Activated T-helper 2 cell treated with anti-CD3 and anti-CD28 coated beads, Interferon-gamma antibody, Interleukin-2, Interleukin-4, amounts not matched to agents 10 μg/mL and 5 μg/mL and 100 μg/mL, durations not matched to agents 14 hours and 24 hours and 36 hours (primary cell): ENCODE data around the gene PFAS. TPM values are rescaled to one million over a fixed set of nuclear protein-coding genes. Genes with fewer than 3 reads are reported as not detected.

Experiments used
- DNase-seq: peaks from one replicate; pipeline ENCODE4 v3.0.0; 2021; ENCODE audit warnings: low spot score
- H3K27ac Mint-ChIP-seq: one replicate; pipeline ENCODE4 v1.8.0; 2021; ENCODE audit warnings: mixed read lengths
- H3K27me3 Mint-ChIP-seq: one replicate; pipeline ENCODE4 v1.8.0; 2021; ENCODE audit warnings: low read depth, mixed read lengths
- H3K36me3 Mint-ChIP-seq: one replicate; pipeline ENCODE4 v1.8.0; 2021; ENCODE audit warnings: low read depth, mixed read lengths
- H3K4me1 Mint-ChIP-seq: one replicate; pipeline ENCODE4 v1.8.0; 2021; ENCODE audit warnings: low read depth, mixed read lengths
- H3K4me3 Mint-ChIP-seq: one replicate; pipeline ENCODE4 v1.8.0; 2021; ENCODE audit warnings: low read depth, mild to moderate bottlenecking, moderate library complexity, mixed read lengths
- H3K9me3 Mint-ChIP-seq: one replicate; pipeline ENCODE4 v1.8.0; 2021; ENCODE audit warnings: mixed read lengths
- intact Hi-C: fragments of 100-400 bp; cut with micrococcal nuclease; formaldehyde crosslinking; loops from one replicate; pipeline ENCODE4 v1.15.1; 2023
- total RNA-seq: library from RNA; stranded (reverse); gene quantifications from 2 replicates; pipeline ENCODE4 v1.2.3, GENCODE V29; 2022

The PFAS gene
- total RNA-seq, 1 donor from 2014 or later, result 165 TPM

DNA sequence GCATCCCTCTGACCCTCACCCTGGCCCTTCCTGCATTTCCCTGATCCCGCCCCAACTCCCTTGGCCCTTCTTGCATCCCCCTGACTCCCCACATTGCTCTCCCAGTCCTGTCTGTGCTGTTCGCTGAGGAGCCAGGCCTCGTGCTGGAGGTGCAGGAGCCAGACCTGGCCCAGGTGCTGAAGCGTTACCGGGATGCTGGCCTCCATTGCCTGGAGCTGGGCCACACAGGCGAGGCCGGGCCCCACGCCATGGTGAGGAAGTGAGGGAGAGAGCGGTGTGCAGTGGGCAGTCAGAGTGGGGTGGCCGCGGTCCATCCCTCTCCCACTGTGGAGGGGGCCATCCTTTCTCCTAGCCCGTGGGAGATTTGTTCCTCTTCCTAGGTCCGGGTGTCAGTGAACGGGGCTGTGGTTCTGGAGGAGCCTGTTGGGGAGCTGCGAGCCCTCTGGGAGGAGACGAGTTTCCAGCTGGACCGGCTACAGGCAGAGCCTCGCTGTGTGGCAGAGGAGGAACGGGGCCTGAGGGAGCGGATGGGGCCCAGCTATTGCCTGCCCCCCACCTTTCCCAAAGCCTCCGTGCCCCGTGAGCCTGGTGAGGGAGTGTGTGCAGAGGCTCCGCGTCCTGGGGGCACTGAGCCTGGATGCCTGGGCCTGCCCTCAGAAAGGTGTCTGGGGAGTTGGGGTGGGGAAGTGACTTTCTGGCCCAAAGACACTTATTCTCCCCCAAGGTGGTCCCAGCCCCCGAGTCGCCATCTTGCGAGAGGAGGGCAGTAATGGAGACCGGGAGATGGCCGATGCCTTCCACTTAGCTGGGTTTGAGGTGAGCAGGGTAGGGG, 17.8 kb downstream of the PFAS start:
- H3K36me3 Mint-ChIP-seq, result peaks cover 61% of the 10 kb centered on the region
- no peak overlapping the region for H3K27ac Mint-ChIP-seq
- no peak for DNase-seq
- H3K9me3 Mint-ChIP-seq, result no peaks in the 10 kb centered on the region
- H3K27me3 Mint-ChIP-seq, result no peaks in the 10 kb centered on the region
- H3K4me3 Mint-ChIP-seq, result no peak overlapping the region
- intact Hi-C loops, result no loop called here
- H3K4me1 Mint-ChIP-seq, result no peaks in the 10 kb centered on the region

DNA sequence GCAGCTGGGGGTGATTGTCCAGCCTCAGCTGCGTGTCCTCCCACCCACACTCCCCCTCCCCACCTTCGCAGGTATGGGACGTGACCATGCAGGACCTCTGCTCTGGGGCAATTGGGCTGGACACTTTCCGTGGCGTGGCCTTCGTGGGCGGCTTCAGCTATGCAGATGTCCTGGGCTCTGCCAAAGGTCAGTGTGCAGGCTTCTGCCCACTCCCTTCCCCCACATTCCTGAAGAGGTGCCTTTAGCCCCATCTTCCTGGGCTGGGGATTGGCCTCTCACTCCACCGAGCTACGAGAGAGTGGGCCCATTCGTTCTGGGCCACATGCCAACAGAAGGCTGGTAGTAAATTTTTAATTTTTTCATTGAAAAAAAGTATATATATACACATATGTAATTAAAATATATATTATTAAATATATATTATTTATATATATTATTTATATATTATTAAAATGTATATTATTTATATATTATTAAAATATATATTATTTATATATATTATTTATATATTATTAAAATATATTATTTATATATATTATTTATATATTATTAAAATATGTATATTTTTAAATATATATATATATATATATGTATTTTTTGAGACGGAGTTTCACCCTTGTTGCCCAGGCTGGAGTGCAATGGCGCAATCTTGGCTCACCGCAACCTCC, 18.5 kb downstream of the PFAS start:
- Mint-ChIP-seq H3K27ac (no peak overlapping the region), H3K27me3 (no peaks in the 10 kb centered on the region)
- no peak for DNase-seq

GRCh38 chr17:8268550-8269298, 19.6 kb downstream of the PFAS start:
- no peak for DNase-seq
- H3K27me3 Mint-ChIP-seq, result no peaks in the 10 kb centered on the region
- H3K4me1 Mint-ChIP-seq, result no peaks in the 10 kb centered on the region
- H3K36me3 Mint-ChIP-seq, result peaks cover 46% of the 10 kb centered on the region
- intact Hi-C loops, result no loop called here
- no peak overlapping the region for H3K4me3 Mint-ChIP-seq
- H3K9me3 Mint-ChIP-seq, result no peaks in the 10 kb centered on the region
- no peak overlapping the region for H3K27ac Mint-ChIP-seq

More for the DNA sequence above, 18.5 kb downstream of the PFAS start:
- Mint-ChIP-seq H3K36me3 (peaks cover 58% of the 10 kb centered on the region), H3K9me3 (no peaks in the 10 kb centered on the region), H3K4me1 (no peaks in the 10 kb centered on the region), H3K4me3 (no peak overlapping the region)
- intact Hi-C loops, result no loop called here

DNA sequence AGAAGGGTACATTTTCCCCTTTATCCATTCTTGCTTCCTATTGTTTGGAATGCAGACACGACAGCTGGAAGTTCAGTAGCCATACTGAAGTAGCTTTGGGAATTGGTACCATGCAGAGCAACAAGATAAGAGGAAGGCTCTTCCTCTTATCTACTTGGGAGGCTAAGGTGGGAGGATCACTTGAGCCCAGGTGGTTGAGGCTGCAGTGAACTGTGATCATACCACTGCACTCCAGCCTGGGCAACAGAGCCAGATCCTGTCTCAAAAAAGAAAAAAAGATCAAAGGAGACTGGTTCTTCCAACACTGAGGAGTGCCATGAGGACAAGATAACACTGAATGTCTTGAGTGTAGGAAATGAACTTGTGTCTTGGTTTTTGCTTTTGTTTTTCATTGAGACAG, 23.3 kb downstream of the PFAS start:
- H3K4me3 Mint-ChIP-seq, result no peak overlapping the region
- DNase-seq, result no peak
- H3K36me3 Mint-ChIP-seq, result peaks cover 22% of the 10 kb centered on the region
- H3K9me3 Mint-ChIP-seq, result no peaks in the 10 kb centered on the region
- no peaks in the 10 kb centered on the region for H3K4me1 Mint-ChIP-seq
- intact Hi-C loops, result no loop called here
- H3K27me3 Mint-ChIP-seq, result no peaks in the 10 kb centered on the region
- no peak overlapping the region for H3K27ac Mint-ChIP-seq

GRCh38 chr17:8273884-8274444, 24.9 kb downstream of the PFAS start:
- peaks cover 18% of the 10 kb centered on the region for H3K36me3 Mint-ChIP-seq
- H3K9me3 Mint-ChIP-seq, result no peaks in the 10 kb centered on the region
- no peaks in the 10 kb centered on the region for H3K27me3 Mint-ChIP-seq
- H3K27ac Mint-ChIP-seq, result no peak overlapping the region
- no peaks in the 10 kb centered on the region for H3K4me1 Mint-ChIP-seq
- H3K4me3 Mint-ChIP-seq, result no peak overlapping the region
- DNase-seq, result no peak
- intact Hi-C loops, result no loop called here

DNA sequence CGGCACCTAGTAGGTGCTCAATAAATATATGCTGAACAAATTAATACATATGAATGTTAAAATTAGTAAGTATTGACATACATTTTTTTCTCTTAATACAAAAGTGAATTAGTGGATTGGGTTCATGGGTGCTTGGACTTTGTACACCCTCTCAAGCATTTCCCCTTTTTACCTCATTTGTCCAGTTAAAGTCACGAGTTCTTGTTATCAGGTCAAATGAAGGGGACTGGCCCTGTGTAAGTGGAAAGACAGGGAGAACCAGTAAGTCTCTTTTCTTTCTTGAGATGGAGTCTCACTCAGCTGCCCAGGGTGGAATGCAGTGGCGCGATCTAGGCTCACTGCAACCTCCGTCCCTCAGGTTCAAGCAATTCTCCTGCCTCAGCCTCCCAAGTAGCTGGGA, 25.7 kb downstream of the PFAS start:
- Mint-ChIP-seq H3K36me3 (peaks cover 10% of the 10 kb centered on the region), H3K9me3 (no peaks in the 10 kb centered on the region), H3K4me3 (no peak overlapping the region), H3K27me3 (no peaks in the 10 kb centered on the region), H3K4me1 (no peaks in the 10 kb centered on the region), H3K27ac (no peak overlapping the region)
- DNase-seq, result no peak
- intact Hi-C loops, result no loop called here

- Mint-ChIP-seq H3K27me3 (no peaks in the 10 kb centered on the region), H3K4me1 (no peaks in the 10 kb centered on the region), H3K4me3 (no peak overlapping the region), H3K36me3 (peaks cover 3% of the 10 kb centered on the region), H3K27ac (no peak overlapping the region), H3K9me3 (no peaks in the 10 kb centered on the region)
- no peak for DNase-seq
- intact Hi-C loops, result no loop called here
Measured at GRCh38 chr17:8275421-8276290, 26.6 kb downstream of the PFAS start.

DNA sequence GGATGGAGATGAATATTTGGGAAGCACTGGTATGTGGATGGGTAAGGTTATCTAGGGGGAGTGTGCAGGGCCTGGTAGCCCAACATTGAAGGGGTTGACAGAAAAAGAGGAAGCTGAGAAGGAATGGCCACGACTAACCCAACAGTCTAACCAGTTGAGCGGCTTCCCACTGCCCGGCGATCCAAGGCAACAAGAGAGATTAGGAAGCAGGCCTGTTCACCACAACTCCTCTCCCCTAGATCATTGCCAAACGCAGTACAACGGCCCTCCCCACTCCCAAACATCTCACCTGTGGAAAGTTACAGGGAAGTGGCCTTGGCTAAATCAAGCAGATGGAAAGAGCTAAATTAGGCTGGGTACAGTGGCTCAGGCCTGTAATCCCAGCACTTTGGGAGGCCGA, 28.2 kb downstream of the PFAS start:
- Mint-ChIP-seq H3K9me3 (no peaks in the 10 kb centered on the region), H3K27me3 (no peaks in the 10 kb centered on the region), H3K27ac (no peak overlapping the region), H3K36me3 (no peaks in the 10 kb centered on the region), H3K4me1 (peaks cover 3% of the 10 kb centered on the region), H3K4me3 (no peak overlapping the region)
- intact Hi-C loops, result no loop called here
- no peak for DNase-seq

DNA sequence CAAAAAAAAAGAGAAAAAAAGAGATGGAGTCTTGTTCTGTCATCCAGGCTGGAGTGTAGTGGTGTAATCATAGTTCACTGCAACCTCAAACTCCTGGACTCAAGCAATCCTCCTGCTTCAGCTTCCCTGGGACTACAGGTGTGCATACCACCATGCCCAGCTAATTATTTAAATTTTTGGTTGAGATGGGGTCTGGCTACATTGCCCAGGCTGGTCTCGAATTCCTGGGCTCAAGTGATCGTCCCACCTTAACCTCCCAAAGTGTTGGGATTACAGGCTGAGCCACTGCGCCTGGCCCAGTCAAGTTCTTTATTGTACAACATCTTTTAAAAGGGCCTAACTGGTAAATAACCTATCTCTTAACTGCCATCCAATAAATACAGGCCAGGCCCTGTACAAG, 33.3 kb downstream of the PFAS start:
- no peak overlapping the region for H3K4me3 Mint-ChIP-seq
- intact Hi-C loops, result no loop called here
- no peaks in the 10 kb centered on the region for H3K9me3 Mint-ChIP-seq
- no peaks in the 10 kb centered on the region for H3K36me3 Mint-ChIP-seq
- DNase-seq, result no peak
- H3K27ac Mint-ChIP-seq, result no peak overlapping the region
- peaks cover 26% of the 10 kb centered on the region for H3K4me1 Mint-ChIP-seq
- no peaks in the 10 kb centered on the region for H3K27me3 Mint-ChIP-seq

DNA sequence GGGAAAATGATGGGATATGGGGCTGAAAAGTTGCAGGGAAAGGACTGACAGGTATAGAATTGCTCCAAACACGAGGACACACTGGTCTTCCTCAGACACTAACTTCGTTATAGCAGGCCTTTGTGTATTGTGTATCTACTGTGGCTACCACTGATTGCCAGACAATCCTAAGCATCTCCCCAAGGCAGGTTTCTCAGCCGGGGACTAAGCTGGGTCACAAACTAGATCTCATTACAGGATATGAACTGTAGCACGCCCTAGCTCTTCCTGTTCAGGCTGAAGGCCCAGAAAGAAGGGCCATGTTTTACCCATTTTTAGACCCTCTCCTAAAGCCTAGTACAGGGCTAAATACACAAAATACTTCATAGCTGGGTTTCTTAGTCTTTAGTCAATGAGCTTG, 34.3 kb downstream of the PFAS start:
- Mint-ChIP-seq H3K9me3 (no peaks in the 10 kb centered on the region), H3K36me3 (no peaks in the 10 kb centered on the region), H3K27ac (no peak overlapping the region), H3K27me3 (no peaks in the 10 kb centered on the region), H3K4me3 (no peak overlapping the region), H3K4me1 (peaks cover 35% of the 10 kb centered on the region)
- DNase-seq, result no peak
- intact Hi-C loops, result no loop called here

DNA sequence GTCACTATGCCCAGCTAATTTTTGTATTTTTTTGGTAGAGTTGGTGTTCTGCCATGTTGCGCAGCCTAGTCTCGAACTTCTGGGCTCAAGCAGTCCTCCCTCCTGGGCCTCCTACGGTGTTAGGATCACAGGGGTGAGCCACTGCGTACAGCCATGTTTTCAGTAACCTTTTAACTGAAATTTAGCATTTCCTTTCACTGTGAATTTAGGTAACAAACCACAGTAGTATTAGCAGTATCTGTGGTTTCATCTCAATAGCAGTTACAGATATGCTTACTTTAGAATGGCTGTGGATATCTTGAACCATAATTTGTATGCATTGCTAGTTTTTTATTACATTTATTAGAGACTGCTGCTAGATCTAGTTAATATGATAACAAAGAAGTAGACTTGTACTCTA, 35.0 kb downstream of the PFAS start:
- intact Hi-C loops, result no loop called here
- no peak for DNase-seq
- Mint-ChIP-seq H3K36me3 (peaks cover 5% of the 10 kb centered on the region), H3K9me3 (no peaks in the 10 kb centered on the region), H3K27ac (no peak overlapping the region), H3K4me1 (peaks cover 36% of the 10 kb centered on the region), H3K4me3 (peak overlapping the region; percentile 13), H3K27me3 (no peaks in the 10 kb centered on the region)
